ENCODE results near the gene SAMD4A.
"Not testable (repeated sequence)": the region's sequence is repeated elsewhere in the genome, so short reads cannot be mapped to it uniquely, and the experiment has no call there.

The SAMD4A gene

GRCh38 chr14:54784657-54785056, 217.7 kb downstream of the SAMD4A start:
- no peak for DNase-seq (ENCODE audit: low read depth)

- no peak for DNase-seq (ENCODE audit: low read depth)
Observed at GRCh38 chr14:54785136-54785777, 218.3 kb downstream of the SAMD4A start.

GRCh38 chr14:54785778-54786770, 219.1 kb downstream of the SAMD4A start:
- DNase-seq (ENCODE audit: low read depth), result no peak

GRCh38 chr14:54786838-54787237, 219.9 kb downstream of the SAMD4A start:
- no peak for DNase-seq (ENCODE audit: low read depth)

- no peak for DNase-seq (ENCODE audit: low read depth)
Observed at GRCh38 chr14:54787261-54787660, 220.3 kb downstream of the SAMD4A start.

GRCh38 chr14:54788701-54789100, 221.8 kb downstream of the SAMD4A start:
- DNase-seq (ENCODE audit: low read depth), result no peak

GRCh38 chr14:54789166-54789565, 222.2 kb downstream of the SAMD4A start:
- no peak for DNase-seq (ENCODE audit: low read depth)

- DNase-seq (ENCODE audit: low read depth), result no peak
Observed at GRCh38 chr14:54789781-54790480, 223.0 kb downstream of the SAMD4A start.

GRCh38 chr14:54791001-54791400, 224.1 kb downstream of the SAMD4A start:
- DNase-seq (ENCODE audit: low read depth), result no peak

GRCh38 chr14:54792288-54792687, 225.4 kb downstream of the SAMD4A start:
- DNase-seq (ENCODE audit: low read depth), result no peak

GRCh38 chr14:54794159-54794558, 227.2 kb downstream of the SAMD4A start:
- no peak for DNase-seq (ENCODE audit: low read depth)

GRCh38 chr14:54794796-54795195, 227.9 kb downstream of the SAMD4A start:
- no peak for DNase-seq (ENCODE audit: low read depth)

GRCh38 chr14:54796961-54797360, 230.0 kb downstream of the SAMD4A start:
- DNase-seq (ENCODE audit: low read depth), result no peak

GRCh38 chr14:54797556-54797955, 230.6 kb downstream of the SAMD4A start:
- DNase-seq (ENCODE audit: low read depth), result no peak

GRCh38 chr14:54797986-54798385, 231.1 kb downstream of the SAMD4A start:
- DNase-seq (ENCODE audit: low read depth), result no peak

GRCh38 chr14:54798465-54799124, 231.7 kb downstream of the SAMD4A start:
- DNase-seq (ENCODE audit: low read depth), result no peak

- DNase-seq (ENCODE audit: low read depth), result not testable (repeated sequence)
Observed at GRCh38 chr14:54801482-54801881, 234.6 kb downstream of the SAMD4A start.

GRCh38 chr14:54803396-54803795, 236.5 kb downstream of the SAMD4A start:
- DNase-seq (ENCODE audit: low read depth), result no peak

- no peak for DNase-seq (ENCODE audit: low read depth)
Observed at GRCh38 chr14:54803926-54804537, 237.1 kb downstream of the SAMD4A start.

- no peak for DNase-seq (ENCODE audit: low read depth)
Observed at GRCh38 chr14:54804538-54805041, 237.7 kb downstream of the SAMD4A start.

GRCh38 chr14:54805070-54805444, 238.1 kb downstream of the SAMD4A start:
- DNase-seq (ENCODE audit: low read depth), result no peak
